GM12873 (cell line): Measurements from ENCODE around the gene SIRT7.

ENCODE experiments used
- TF ChIP-seq, protein P1 (sequence below): IDR thresholded peaks from 2 replicates; pipeline ENCODE4 v1.5.1; 2012; ENCODE audit warnings: low read depth, mild to moderate bottlenecking, moderate library complexity, low read length, control low read depth; ENCODE audit not compliant: insufficient read depth; ENCODE audit errors: missing control alignments

Gene SIRT7

DNA sequence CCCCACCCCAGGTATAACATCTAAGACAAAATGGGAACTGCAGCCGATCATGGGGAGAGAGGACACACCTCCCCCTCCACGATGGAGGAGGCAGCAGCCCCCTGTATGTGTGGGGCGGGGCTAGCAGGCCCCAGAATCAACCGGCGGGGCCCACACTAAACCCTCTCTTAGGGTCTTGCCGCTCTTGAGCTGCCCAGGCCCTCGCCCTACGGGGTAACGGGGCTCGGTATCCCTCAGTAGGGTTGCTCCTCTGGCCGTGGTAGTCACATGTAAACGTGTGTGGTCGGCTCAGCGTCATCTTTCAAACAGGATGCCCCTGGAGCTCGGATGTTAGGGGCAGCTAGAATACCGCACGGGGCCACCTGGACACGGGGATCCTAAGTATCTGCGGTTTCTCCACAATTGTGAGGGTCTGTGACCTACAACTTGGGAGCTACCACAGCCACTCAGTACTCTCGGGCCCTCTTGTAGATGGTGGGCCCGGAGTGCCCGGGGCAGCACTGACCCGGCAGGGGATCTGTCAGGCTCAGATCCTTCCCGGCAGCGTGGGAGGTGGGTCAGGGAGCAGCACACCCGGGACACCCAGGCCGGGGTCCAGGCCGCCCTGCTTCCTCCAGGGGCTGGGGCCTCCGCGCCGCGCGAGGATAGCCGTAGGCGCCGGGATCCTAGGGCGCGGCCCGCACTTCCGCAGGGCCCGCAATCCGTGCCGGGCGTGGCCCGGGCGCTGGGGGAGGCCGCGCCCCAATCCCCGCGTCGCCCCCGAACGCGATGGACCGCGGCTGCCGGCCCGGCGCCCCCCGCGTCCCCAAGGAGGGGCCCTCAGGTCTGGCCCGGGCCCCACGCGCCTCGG lies 47.6 kb downstream of the SIRT7 start:
- TF ChIP-seq, protein P1, sequence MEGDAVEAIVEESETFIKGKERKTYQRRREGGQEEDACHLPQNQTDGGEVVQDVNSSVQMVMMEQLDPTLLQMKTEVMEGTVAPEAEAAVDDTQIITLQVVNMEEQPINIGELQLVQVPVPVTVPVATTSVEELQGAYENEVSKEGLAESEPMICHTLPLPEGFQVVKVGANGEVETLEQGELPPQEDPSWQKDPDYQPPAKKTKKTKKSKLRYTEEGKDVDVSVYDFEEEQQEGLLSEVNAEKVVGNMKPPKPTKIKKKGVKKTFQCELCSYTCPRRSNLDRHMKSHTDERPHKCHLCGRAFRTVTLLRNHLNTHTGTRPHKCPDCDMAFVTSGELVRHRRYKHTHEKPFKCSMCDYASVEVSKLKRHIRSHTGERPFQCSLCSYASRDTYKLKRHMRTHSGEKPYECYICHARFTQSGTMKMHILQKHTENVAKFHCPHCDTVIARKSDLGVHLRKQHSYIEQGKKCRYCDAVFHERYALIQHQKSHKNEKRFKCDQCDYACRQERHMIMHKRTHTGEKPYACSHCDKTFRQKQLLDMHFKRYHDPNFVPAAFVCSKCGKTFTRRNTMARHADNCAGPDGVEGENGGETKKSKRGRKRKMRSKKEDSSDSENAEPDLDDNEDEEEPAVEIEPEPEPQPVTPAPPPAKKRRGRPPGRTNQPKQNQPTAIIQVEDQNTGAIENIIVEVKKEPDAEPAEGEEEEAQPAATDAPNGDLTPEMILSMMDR, result no peak

DNA sequence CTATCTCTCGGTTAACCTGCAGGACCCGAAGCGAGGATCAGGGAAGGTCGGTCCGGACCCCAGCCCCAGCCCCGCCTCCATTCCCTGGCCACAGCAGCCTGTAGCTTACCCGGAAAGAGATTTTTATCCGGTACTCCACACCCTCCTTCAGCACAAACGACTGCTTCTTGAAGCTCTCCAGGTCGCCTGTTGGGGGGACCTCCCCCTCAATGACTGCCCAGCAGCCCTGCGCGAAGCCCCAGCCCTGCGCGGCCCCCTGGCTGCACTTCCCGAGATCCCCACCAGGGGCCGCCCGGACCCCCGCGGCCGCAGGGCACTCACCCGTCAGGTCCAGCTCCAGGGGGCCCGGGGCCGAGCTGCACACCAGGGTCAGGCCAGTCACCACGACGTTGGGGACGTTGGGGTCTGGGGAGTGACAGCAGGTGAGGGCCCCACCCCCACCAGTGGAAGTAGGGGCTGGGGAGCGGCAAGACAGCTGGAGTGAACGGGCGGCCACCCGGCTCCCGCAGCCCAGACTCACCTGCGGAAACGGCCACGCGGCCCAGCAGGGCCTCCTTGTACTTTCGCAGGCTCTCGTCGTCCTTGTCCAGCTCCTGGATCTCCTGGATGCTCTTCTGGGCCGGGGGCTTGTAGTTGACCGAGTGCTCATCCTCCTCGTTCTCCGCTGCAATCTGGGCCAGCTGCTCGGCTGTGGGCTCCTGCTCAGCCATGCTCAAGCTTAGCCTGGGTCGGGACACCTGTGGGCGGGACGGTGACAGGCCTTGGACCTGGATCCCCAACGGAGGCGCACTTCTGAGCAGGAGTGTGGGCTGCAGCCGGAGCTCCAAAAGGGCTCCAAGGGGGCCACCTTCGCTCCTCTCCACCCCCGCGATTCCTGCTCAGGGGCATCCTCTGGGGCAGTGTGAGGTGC lies 48.5 kb downstream of the SIRT7 start:
- TF ChIP-seq, protein P1, result peak; percentile 79

DNA sequence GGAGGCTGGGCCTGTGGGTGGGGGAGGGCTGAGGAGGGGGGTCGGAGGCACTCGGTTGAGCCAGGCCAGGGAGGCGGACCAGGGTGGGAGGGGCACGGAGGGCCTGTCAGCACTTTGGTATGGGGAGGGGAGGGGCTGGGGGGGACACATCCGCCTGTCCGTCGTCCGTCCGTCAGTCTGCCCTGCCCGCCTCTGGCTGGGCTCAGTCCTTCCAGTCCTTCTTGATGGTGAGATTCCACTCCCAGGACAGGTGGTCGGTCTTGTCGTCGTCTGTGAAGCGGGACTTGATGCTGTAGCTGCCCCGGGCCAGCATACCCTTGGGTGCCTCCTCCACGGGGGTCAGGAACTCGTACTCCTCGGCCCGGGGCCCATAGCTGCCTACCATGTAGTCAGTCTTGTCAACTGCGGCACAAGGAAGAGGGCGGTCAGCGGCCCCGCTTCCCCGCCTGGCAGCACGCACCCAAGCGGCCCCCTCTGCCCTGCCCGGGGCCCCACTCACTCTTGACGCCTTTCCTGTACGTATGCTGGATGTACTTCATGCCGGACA lies 49.2 kb downstream of the SIRT7 start:
- TF ChIP-seq, protein P1, result no peak

DNA sequence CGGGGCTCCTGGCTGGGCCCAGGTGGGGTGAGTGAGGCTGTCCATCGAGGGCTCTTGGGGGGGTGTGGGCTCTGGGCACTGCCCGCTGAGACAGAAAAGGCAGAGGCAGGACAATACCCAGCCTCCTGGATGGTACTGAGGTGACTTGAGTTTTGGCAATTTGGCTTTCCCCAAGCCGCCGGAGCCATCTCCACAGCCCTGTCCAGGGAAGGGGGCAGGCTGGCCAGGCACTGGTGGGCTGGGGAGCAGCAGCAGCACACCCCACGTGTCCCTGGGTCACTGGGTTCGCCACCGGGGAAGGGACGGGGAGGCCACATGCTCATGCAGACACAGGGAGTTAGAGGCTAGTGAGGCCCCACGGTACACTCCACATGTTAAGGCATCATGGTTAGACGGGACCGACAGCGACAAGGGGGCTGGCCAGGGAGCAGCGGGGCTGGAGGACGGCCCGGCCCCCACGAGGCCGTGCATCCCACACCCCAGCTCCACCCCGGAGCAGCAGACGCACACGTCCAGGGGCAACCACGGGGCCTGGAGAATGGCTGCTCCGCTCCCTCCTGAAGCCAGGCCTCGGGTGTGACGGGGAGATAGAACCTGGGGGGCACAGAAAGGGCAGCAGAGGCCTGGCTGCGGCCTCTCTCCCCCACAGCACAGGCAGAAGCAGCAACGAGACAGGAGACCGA lies 49.8 kb downstream of the SIRT7 start:
- TF ChIP-seq, protein P1, result no peak

DNA sequence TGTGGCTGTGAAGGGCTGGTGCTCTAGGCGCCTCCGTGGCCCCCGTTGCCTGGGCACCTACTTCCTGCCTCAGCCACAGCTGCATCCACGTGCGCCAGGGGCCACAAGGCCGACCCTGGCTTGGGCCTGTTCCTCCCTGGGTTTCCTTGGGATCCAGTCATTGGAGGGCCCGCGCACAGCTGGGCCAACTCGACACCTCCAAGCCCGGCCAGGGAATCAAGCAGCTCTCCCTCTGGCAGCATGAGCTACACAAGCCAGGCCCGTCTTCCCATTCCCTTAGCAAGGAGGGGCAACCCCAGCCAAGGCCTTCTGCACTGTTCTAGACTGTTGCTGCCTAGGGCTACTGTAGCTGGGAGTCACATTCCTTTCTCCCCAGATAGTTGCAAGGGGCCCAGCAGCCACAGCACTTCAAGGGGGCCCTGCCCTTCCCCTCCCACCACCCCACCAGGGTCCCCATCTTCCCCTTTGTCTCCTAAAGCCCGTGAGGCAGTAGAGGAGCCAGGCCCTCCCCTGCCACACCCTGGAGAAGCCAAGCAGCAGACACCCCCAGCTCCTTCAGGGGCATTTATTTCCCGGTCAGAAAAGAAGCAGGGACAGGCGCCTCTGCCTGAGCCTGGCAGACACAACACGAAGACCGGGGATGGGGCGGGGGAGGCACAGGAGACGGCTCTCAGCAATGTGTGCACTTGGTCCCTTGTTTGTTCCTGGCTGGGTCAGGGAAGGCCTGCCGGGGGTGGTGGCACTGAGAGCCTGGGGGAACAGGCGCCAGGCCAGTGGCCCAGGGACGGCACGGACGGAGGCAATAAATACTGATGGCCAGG lies 50.6 kb downstream of the SIRT7 start:
- TF ChIP-seq, protein P1, result no peak

DNA sequence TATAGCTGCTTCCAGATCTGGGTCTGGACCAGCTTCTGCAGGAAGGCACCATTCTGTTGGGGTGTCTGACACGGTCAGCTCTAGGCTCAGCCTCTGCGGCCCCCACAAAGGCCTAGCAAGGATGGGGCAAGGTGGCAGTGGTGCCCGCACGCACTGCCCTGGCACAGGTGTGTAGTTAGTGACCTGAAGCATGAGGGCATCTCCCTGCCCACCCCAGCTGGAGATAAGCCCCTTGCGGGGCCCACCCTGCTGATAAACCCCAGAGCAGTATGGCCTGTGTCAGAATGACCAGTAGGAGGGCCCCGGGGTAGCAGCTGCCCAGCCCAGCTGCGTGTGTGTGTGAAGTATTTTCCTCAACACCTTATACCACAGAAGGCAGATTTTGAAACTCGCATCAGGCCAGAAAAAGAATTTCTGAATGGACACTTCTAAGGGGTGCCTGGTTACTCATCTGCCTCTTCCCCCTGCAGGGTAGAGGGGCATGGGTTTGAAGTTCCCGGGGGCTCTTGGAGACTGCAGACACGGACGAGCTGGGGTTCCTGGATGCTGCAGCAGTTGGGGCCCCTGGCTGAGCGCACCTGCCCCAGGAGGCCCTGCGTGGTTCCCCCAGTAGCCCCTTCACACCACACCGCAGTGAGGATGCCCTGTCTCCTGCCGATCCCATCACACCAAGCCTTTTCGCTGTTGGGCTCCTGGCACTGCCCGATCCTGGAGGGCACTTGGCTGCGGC lies 51.4 kb downstream of the SIRT7 start:
- TF ChIP-seq, protein P1, result no peak
